ENCODE data around the gene KAZALD1.

KAZALD1 gene

GRCh38 chr10:101113890-101114403, 52.2 kb downstream of the KAZALD1 start:
- Histone ChIP-seq H3K4me1 (peaks cover 3% of the 10 kb centered on the region; the same call in 1 of the 2 replicates), H3K27me3 (ENCODE audit: low read depth) (peaks cover 29% of the 10 kb centered on the region; the same call in 1 of the 2 replicates), H3K4me3 (no peak overlapping the region), H3K36me3 (replicated peaks) (no peaks in the 10 kb centered on the region), H3K9me3 (no peaks in the 10 kb centered on the region)
- in situ Hi-C loops (cut with MboI; ENCODE audit: low sequenced_read_pairs): no loop called here
- DNase-seq (ENCODE audit: low spot score in 2 of 2): no peak

DNA sequence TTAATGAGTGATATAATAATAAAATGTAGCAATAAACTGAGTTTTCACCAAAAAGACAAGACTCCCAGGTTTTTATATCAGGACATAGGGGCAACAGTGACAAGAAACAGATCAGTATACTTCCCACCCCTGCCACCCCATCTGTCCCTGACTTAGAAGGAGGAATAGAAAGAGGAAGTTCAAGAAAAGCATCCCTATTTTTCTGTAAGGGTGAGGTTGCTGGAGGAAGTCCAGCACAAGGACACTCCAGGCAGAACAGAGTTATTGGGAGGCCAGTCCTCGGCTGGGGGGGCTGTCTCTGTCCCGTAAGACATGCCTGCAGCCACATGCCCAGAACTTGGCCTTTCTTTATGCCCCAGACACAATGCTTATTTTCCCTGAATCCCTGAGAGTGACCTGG, 52.9 kb downstream of the KAZALD1 start:
- in situ Hi-C loops (cut with MboI; ENCODE audit: low sequenced_read_pairs): no loop called here
- Histone ChIP-seq H3K36me3 (replicated peaks) (no peaks in the 10 kb centered on the region), H3K27me3 (ENCODE audit: low read depth) (peaks cover 29% of the 10 kb centered on the region; the same call in 1 of the 2 replicates)

More for the DNA sequence above, 52.9 kb downstream of the KAZALD1 start:
- H3K9me3 ChIP-seq: no peaks in the 10 kb centered on the region
- peaks cover 1% of the 10 kb centered on the region; the same call in 1 of the 2 replicates for H3K4me1 ChIP-seq
- DNase-seq (ENCODE audit: low spot score in 2 of 2): no peak
- H3K4me3 ChIP-seq: no peak overlapping the region

All from HAP-1 (cell line).